HAP-1 (cell line): ENCODE measurements around the gene BLOC1S6.
"Not testable (repeated sequence)": the region's sequence is repeated elsewhere in the genome, so short reads cannot be mapped to it uniquely, and the experiment has no call there.

Source experiments
- DNase-seq, 2 experiments: peaks; one replicate each; pipeline ENCODE4 v3.0.0-alpha.2; 2016 to 2020; ENCODE audit warnings: low spot score in 2 of 2
- H3K27me3 ChIP-seq: fragments of 250-450 bp; sonication (Bioruptor Pico); 2 replicates; pipeline ENCODE4 v1.5.1; 2020; ENCODE audit warnings: low read depth, mild to moderate bottlenecking, moderate library complexity
- H3K36me3 ChIP-seq: fragments of 250-450 bp; sonication (Bioruptor Pico); replicated peaks from 2 replicates; pipeline ENCODE4 v1.5.1; 2020; ENCODE audit warnings: mild to moderate bottlenecking
- H3K4me1 ChIP-seq: fragments of 250-450 bp; sonication (Bioruptor Pico); 2 replicates; pipeline ENCODE4 v1.5.1; 2020; ENCODE audit warnings: mild to moderate bottlenecking
- H3K4me3 ChIP-seq: fragments of 250-450 bp; sonication (Bioruptor Pico); 2 replicates; pipeline ENCODE4 v1.5.1; 2020; ENCODE audit warnings: mild to moderate bottlenecking, moderate library complexity
- H3K9me3 ChIP-seq: fragments of 250-450 bp; sonication (Bioruptor Pico); 2 replicates; pipeline ENCODE4 v1.5.1; 2020; ENCODE audit warnings: mild to moderate bottlenecking, moderate library complexity
- in situ Hi-C: fragments of 300-500 bp; cut with MboI; formaldehyde crosslinking; loops from 3 replicates; pipeline ENCODE4 v1.14.3; 2020; ENCODE audit warnings: low sequenced_read_pairs, inconsistent platforms, mixed read lengths

The BLOC1S6 gene

GRCh38 chr15:45637141-45637540 is 50.0 kb downstream of the BLOC1S6 start:
- Histone ChIP-seq H3K27me3 (no peaks in the 10 kb centered on the region; the same call in 1 of the 2 replicates), H3K9me3 (no peaks in the 10 kb centered on the region), H3K4me1 (peaks cover 5% of the 10 kb centered on the region; the same call in 1 of the 2 replicates), H3K36me3 (no peaks in the 10 kb centered on the region), H3K4me3 (no peak overlapping the region)
- in situ Hi-C loops = no loop called here
- DNase-seq = no peak

- Histone ChIP-seq H3K27me3 (no peaks in the 10 kb centered on the region; the same call in 1 of the 2 replicates), H3K36me3 (no peaks in the 10 kb centered on the region), H3K9me3 (no peaks in the 10 kb centered on the region), H3K4me3 (no peak overlapping the region), H3K4me1 (peaks cover 5% of the 10 kb centered on the region; the same call in 1 of the 2 replicates)
- in situ Hi-C loops = no loop called here
- peak; percentile 68 to 70 for DNase-seq
Observed at GRCh38 chr15:45637552-45638033, 50.4 kb downstream of the BLOC1S6 start.

GRCh38 chr15:45640616-45641015 is 53.4 kb downstream of the BLOC1S6 start:
- DNase-seq = no peak
- Histone ChIP-seq H3K36me3 (no peaks in the 10 kb centered on the region), H3K4me1 (peaks cover 9% of the 10 kb centered on the region), H3K27me3 (no peaks in the 10 kb centered on the region; the same call in 1 of the 2 replicates), H3K4me3 (no peak overlapping the region), H3K9me3 (no peaks in the 10 kb centered on the region)
- in situ Hi-C loops = no loop called here

DNA sequence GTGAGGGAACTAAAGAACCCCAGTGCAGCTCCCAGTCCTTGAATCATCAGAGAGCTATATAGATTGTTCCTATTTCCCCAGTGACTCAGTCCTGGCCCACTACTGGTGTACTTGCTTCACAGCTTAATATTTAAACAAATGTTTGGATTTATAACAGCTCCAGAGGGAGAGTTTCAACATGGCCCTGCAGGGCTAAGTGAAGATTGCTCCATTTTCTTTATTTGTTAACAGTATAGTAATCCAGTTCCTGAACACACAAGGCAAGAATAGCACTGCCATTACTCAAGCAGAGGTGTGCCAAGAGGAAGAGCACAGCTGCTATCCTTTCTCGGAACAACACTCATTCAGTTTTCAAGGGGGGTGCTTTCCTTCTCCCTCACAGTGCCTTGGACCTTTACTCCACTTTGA is 54.2 kb downstream of the BLOC1S6 start:
- in situ Hi-C loops = no loop called here
- peaks cover 9% of the 10 kb centered on the region for H3K4me1 ChIP-seq
- H3K4me3 ChIP-seq = no peak overlapping the region
- DNase-seq = no peak
- H3K36me3 ChIP-seq = no peaks in the 10 kb centered on the region
- H3K27me3 ChIP-seq = no peaks in the 10 kb centered on the region; the same call in 1 of the 2 replicates
- no peaks in the 10 kb centered on the region for H3K9me3 ChIP-seq

DNA sequence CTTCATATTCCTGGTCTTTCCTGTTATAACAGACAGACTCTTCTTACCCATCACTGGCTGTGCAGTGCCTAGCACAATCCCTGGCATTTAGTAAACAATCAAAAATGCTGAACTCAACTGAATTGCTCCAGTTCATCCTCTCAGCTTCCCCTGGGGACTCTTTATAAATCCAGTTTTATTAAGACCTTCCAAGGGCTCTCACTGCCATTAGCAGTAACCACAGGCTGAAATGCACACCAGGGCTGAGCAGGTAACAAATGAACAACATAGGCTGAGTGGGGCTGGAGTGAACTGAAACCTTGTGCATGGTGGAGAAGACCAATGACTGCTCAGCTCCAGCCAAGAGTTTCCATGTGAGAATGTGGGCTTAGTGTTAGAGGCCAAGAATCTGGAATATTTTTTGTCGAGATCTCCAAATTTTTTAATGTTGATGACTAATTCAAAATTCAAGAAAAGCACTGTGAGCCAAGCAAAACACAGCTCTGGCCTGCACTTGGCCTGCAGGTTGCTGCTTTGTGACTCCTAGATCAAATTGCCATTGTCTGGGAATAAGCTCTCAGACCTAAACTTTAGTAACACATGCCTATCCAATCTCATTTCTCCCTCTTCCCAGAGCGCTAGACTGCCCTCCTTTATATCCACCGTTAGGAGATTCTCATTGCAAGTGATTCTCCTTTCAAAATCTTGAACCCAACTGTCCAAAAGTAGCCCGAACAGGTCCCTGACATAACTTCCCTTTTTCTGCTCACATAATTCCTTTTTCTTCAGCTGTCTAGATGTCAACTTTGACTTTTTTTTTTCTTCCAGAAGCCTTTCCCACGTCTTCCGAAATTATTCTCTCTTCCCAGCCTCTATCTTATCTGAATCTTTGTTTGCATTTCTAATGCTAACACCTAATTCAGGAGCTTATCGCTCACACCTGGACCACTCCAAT is 55.1 kb downstream of the BLOC1S6 start:
- no peaks in the 10 kb centered on the region; the same call in 1 of the 2 replicates for H3K27me3 ChIP-seq
- no peaks in the 10 kb centered on the region for H3K9me3 ChIP-seq
- DNase-seq = no peak
- peaks cover 6% of the 10 kb centered on the region for H3K4me1 ChIP-seq
- H3K36me3 ChIP-seq = no peaks in the 10 kb centered on the region
- H3K4me3 ChIP-seq = no peak overlapping the region
- in situ Hi-C loops = no loop called here

GRCh38 chr15:45644437-45644836 is 57.3 kb downstream of the BLOC1S6 start:
- H3K4me1 ChIP-seq = peaks cover 4% of the 10 kb centered on the region

DNA sequence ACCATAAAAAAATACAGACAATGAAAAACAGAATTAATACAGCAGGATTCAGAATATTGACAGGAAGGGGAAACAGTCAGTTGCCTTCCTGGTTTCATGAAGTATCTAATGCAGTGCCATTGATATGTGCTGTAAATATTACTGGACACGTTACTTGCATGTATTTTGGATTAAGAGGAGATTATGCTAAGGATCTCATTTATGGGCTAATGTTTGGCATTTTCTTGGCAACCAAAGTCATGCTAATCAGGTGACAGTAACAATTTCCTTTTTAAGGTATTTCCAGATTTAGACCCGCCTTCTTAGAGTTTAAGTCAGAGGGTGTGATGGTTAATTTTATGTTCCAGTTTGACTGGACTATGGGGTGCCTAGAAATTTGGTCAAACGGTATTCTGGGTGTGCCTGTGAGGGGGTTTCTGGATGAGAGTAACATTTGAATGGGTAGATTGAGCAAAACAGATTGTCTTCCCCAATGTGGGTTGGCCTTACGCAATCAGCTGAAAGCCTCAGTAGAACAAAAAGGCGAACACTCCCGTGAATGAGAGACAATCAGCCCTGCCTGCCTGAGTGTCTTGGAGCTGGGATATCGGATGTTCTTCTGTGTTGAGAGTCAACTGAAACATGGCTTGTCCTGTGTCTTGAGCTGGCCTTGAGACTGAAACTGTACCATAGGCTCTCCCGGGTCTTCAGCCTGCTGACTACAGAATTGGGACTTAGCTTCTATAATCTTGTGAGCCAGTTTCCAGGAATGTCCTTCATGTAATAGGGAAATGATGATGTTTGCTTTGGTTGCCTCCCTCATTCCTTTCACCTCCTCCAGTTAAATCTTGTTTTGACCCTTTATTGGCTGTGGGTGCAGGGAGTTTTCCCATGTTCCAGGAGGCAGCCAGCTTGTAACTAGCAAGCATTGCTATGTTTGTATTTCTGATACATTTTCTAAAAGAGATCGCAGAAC is 58.1 kb downstream of the BLOC1S6 start:
- H3K36me3 ChIP-seq = no peaks in the 10 kb centered on the region
- no peaks in the 10 kb centered on the region for H3K9me3 ChIP-seq
- in situ Hi-C loops = no loop called here
- H3K4me1 ChIP-seq = peaks cover 4% of the 10 kb centered on the region
- no peak for DNase-seq
- H3K4me3 ChIP-seq = no peak overlapping the region
- H3K27me3 ChIP-seq = no peaks in the 10 kb centered on the region

More at GRCh38 chr15:45644437-45644836, 57.3 kb downstream of the BLOC1S6 start:
- Histone ChIP-seq H3K36me3 (no peaks in the 10 kb centered on the region), H3K9me3 (no peaks in the 10 kb centered on the region), H3K27me3 (no peaks in the 10 kb centered on the region; the same call in 1 of the 2 replicates), H3K4me3 (no peak overlapping the region)
- DNase-seq = no peak
- in situ Hi-C loops = no loop called here

- Histone ChIP-seq H3K4me1 (peaks cover 4% of the 10 kb centered on the region), H3K9me3 (no peaks in the 10 kb centered on the region), H3K4me3 (no peak overlapping the region), H3K36me3 (no peaks in the 10 kb centered on the region), H3K27me3 (no peaks in the 10 kb centered on the region)
- in situ Hi-C loops = no loop called here
- DNase-seq = no peak
Observed at GRCh38 chr15:45646220-45646619, 59.0 kb downstream of the BLOC1S6 start.

GRCh38 chr15:45647828-45648227 is 60.6 kb downstream of the BLOC1S6 start:
- DNase-seq = no peak
- no peaks in the 10 kb centered on the region for H3K9me3 ChIP-seq
- in situ Hi-C loops = no loop called here

GRCh38 chr15:45648521-45649200 is 61.5 kb downstream of the BLOC1S6 start:
- in situ Hi-C loops = no loop called here
- Histone ChIP-seq H3K27me3 (no peaks in the 10 kb centered on the region), H3K9me3 (no peaks in the 10 kb centered on the region), H3K4me1 (peaks cover 4% of the 10 kb centered on the region), H3K36me3 (no peaks in the 10 kb centered on the region), H3K4me3 (no peak overlapping the region)
- no peak for DNase-seq

More at GRCh38 chr15:45647828-45648227, 60.6 kb downstream of the BLOC1S6 start:
- Histone ChIP-seq H3K27me3 (no peaks in the 10 kb centered on the region), H3K4me1 (peaks cover 4% of the 10 kb centered on the region), H3K36me3 (no peaks in the 10 kb centered on the region), H3K4me3 (no peak overlapping the region)

GRCh38 chr15:45650007-45650406 is 62.8 kb downstream of the BLOC1S6 start:
- H3K4me1 ChIP-seq, H3K4me3 ChIP-seq, DNase-seq, H3K9me3 ChIP-seq, H3K36me3 ChIP-seq, H3K27me3 ChIP-seq, in situ Hi-C loops: not testable (repeated sequence)

DNA sequence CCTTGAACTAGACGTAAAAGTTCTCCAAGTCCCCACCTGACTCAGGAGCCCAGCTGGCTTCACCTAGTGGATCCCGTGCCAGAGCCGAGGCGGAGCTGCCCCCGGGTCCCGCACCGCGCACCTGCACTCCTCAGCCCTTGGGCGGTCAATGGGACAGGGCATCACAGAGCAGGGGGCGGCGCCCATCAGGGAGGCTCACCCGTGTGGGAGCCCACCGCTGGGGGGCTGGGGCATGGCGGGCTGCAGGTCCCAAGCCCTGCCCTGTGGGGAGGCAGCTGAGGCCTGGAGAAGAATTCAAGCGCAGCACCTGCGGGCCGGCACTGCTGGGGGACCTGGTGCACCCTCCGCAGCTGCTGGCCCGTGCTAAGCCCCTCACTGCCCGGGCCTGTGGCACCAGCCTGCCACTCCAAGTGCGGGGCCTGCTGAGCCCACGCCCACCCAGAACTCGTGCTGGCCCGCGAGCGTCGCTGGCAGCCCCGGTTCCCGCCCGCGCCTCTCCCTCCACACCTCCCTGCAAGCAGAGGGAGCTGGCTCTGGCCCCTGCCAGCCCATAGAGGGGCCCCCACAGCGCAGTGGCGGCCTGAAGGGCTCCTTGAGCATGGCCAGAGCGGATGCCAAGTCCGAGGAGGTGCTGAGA is 63.8 kb downstream of the BLOC1S6 start:
- no peaks in the 10 kb centered on the region for H3K27me3 ChIP-seq
- H3K4me3 ChIP-seq = no peak overlapping the region
- no peaks in the 10 kb centered on the region for H3K4me1 ChIP-seq
- no peaks in the 10 kb centered on the region for H3K9me3 ChIP-seq
- DNase-seq = no peak
- in situ Hi-C loops = no loop called here
- H3K36me3 ChIP-seq = no peaks in the 10 kb centered on the region
